Thyroid gland (tissue), 4 donors: ENCODE measurements around the gene RAB30.

ENCODE experiments used
- CTCF ChIP-seq, 6 experiments: fragments of 200-600 bp in 3 of 6; fragments of 450-650 bp in 3 of 6; sonication (generic) in 3 of 6; IDR thresholded peaks; one replicate each; pipeline ENCODE4 v1.5.1; 2016 to 2019; ENCODE audit warnings: antibody characterized with exemption in 6 of 6, mild to moderate bottlenecking in 2 of 6, inconsistent platforms in 1 of 6, moderate library complexity in 1 of 6
- POLR2A ChIP-seq, 2 donors: fragments of 450-650 bp; IDR thresholded peaks; one replicate each; pipeline ENCODE4 v1.6.1; 2017; ENCODE audit warnings: antibody characterized with exemption in 2 of 2, mild to moderate bottlenecking in 2 of 2, moderate library complexity in 1 of 2

DNA sequence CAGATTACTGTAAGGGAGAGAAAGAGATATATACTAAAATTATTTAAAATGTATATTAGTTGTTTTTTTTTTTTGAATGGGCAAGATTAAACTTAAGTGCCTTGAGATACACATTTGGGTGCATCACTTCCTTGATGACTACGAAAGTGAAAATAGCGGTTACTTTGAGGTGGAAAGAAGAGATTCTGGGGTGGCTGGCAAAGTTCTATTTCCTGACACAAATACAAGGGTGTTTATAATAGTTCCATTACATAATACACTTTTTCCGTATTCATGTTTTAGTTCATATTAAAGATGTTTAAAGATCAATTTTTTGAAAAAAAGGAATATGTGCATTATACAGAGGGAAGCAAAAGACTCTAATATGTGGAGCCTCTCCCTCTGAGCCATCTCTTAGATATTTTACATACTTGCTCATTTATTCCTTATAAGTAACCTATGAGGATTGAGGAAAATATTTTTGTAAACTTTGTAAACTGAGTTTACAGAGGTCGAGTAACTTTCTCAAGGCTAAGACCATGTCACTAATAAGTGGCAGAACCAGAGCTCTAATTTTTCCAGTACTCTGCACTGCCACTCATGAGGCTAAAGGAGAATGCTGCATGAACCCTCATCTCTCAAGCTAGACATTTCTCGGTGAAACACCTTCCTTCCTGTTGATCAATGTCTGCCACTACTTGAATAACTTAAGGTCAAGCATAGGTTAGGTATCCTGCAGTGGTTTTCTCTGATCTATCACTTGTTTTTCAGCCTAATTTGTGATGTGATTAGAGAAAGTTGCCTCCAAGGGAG is 111.5 kb downstream of the RAB30 start:
- TF ChIP-seq CTCF (IDR thresholded peaks at IDR 0.05) (no peak), POLR2A (IDR thresholded peaks at IDR 0.05) (no peak)
